Naive thymus-derived CD4-positive, alpha-beta T cell (primary cell): ENCODE measurements around the gene DTYMK. TPM values are rescaled to one million over a fixed set of nuclear protein-coding genes. Genes with fewer than 3 reads are reported as not detected.
"Not testable (repeated sequence)": the region's sequence is repeated elsewhere in the genome, so short reads cannot be mapped to it uniquely, and the experiment has no call there.

ENCODE experiments used
- ATAC-seq: fragments of 150-1000 bp; cut with Tn5 transposase; 2 replicates; pipeline ENCODE4 v1.10.0; 2021; ENCODE audit warnings: mild to moderate bottlenecking, moderate library complexity
- CTCF ChIA-PET: fragments of 350-600 bp; sonication (Branson Sonifier 250); formaldehyde crosslinking; loops from one replicate; lab custom pipeline; 2021; ENCODE audit warnings: antibody characterized with exemption; lab: Charles Lee
- POLR2A ChIA-PET: fragments of 350-600 bp; sonication (Branson Sonifier 250); formaldehyde crosslinking; loops from one replicate; lab custom pipeline; 2021; ENCODE audit warnings: antibody characterized with exemption, inconsistent platforms; lab: Charles Lee
- DNase-seq, 9 donors: peaks; one replicate each; pipeline versions ENCODE4 v3.0.0 to v3.0.0-alpha.2; 2020 to 2022; ENCODE audit warnings: mixed read lengths in 1 of 9
- H3K27ac ChIP-seq: one replicate; pipeline ENCODE4 v1.7.0; 2013; ENCODE audit warnings: mild to moderate bottlenecking, low read depth, low read length, moderate library complexity
- H3K27me3 ChIP-seq, 2 donors: one replicate each; pipeline ENCODE4 v1.7.0; 2013; ENCODE audit warnings: low read length in 2 of 2, mild to moderate bottlenecking in 2 of 2, moderate library complexity in 2 of 2; ENCODE audit not compliant: control insufficient read depth in 2 of 2, insufficient read depth in 2 of 2
- H3K36me3 ChIP-seq, 3 experiments: 1 replicate in 2 of 3; 2 replicates in 1 of 3; pipeline ENCODE4 v1.7.0; 2013; ENCODE audit warnings: low read length in 3 of 3, mild to moderate bottlenecking in 3 of 3, moderate library complexity in 1 of 3; ENCODE audit not compliant: insufficient read depth in 3 of 3, control insufficient read depth in 2 of 3
- H3K4me1 ChIP-seq, 2 donors: one replicate each; pipeline ENCODE4 v1.7.0; 2013; ENCODE audit warnings: low read length in 2 of 2, mild to moderate bottlenecking in 2 of 2, moderate library complexity in 1 of 2; ENCODE audit not compliant: control insufficient read depth in 2 of 2, insufficient read depth in 2 of 2
- H3K4me3 ChIP-seq: 2 replicates; pipeline ENCODE4 v1.7.0; 2013; ENCODE audit warnings: mild to moderate bottlenecking, low read length
- H3K9me3 ChIP-seq, 3 experiments: 1 replicate in 2 of 3; 2 replicates in 1 of 3; pipeline ENCODE4 v1.7.0; 2013; ENCODE audit warnings: low read length in 3 of 3; ENCODE audit not compliant: control insufficient read depth in 2 of 3
- H3K27ac Mint-ChIP-seq, 9 donors: one replicate each; pipeline ENCODE4 v1.8.0; 2020 to 2022; ENCODE audit warnings: mixed read lengths in 9 of 9, mild to moderate bottlenecking in 8 of 9, moderate library complexity in 5 of 9, inconsistent platforms in 2 of 9
- H3K27me3 Mint-ChIP-seq, 5 donors: one replicate each; pipeline ENCODE4 v1.8.0; 2021 to 2022; ENCODE audit warnings: mixed read lengths in 5 of 5, mild to moderate bottlenecking in 1 of 5
- H3K36me3 Mint-ChIP-seq, 5 donors: one replicate each; pipeline ENCODE4 v1.8.0; 2020 to 2022; ENCODE audit warnings: mixed read lengths in 5 of 5, mild to moderate bottlenecking in 3 of 5, inconsistent platforms in 1 of 5
- H3K4me1 Mint-ChIP-seq, 7 donors: one replicate each; pipeline ENCODE4 v1.8.0; 2020 to 2022; ENCODE audit warnings: mixed read lengths in 7 of 7, mild to moderate bottlenecking in 3 of 7, inconsistent platforms in 1 of 7
- H3K4me3 Mint-ChIP-seq, 10 donors: one replicate each; pipeline ENCODE4 v1.8.0; 2020 to 2022; ENCODE audit warnings: mild to moderate bottlenecking in 10 of 10, mixed read lengths in 10 of 10, moderate library complexity in 6 of 10, inconsistent platforms in 2 of 10
- H3K9me3 Mint-ChIP-seq, 11 donors: one replicate each; pipeline ENCODE4 v1.8.0; 2020 to 2022; ENCODE audit warnings: mixed read lengths in 11 of 11, mild to moderate bottlenecking in 4 of 11, inconsistent platforms in 1 of 11, moderate library complexity in 1 of 11
- intact Hi-C, 2 donors: fragments of 100-400 bp; cut with micrococcal nuclease; formaldehyde crosslinking; loops; one replicate each; pipeline ENCODE4 v1.15.1; 2023
- polyA plus RNA-seq, 2 donors: library from polyadenylated mRNA; unstranded; fragments of 300-500 nt; fragmentation: Illumina TruSeq; gene quantifications; one replicate each; pipeline ENCODE4 v1.2.3, GENCODE V29; 2021
- total RNA-seq, 6 experiments: library from RNA in 5 of 6; stranded (reverse) in 5 of 6; gene quantifications; 1 replicate in 5 of 6; 2 replicates in 1 of 6; pipeline ENCODE4 v1.2.3 and lab custom pipeline; 2021 to 2026

Gene DTYMK
- total and polyA plus RNA-seq, 7 experiments from 2014 or later = 12.0 to 65.7 (median 20.6) TPM

DNA sequence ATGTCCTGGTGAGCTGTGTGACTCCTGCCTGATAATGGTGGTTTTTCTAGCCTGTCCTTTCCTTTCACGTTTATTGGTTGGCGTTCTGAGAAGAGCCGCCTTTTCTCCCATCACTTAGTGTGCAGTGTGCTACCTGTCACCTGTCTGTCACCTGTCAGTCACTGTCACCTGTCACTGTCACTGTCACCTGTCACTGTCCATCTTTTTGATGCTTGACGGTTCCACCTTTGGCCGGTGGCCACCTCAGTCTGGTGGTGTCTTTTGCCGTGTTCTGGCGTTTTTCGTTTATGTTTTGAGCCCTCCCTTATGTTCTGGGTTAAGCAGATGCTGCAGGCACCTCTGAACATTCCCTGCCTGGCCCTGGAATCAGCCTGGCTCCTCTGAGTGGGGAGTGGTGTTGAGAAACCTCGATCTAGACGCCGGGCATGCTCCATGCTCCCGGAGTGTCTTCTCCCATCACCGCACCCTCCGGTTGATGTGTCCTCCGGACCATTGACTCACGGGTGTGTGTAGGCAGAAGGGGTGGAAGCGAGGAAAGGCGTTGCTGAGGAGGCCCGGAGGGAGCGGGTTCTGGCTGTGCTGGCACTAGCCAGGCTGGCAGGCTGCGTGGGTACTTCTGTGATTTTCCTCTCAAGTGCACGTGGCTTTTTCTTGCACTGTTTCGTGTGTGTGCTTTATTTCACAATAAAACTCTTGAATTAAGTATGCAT is 20.7 kb downstream of the DTYMK start:
- ChIA-PET POLR2A (no interaction called here), CTCF (no interaction called here)
- DNase-seq = no peak
- no peak overlapping the region for H3K4me3 Mint-ChIP-seq
- H3K27ac Mint-ChIP-seq = peak overlapping the region in 1 of 9 donors; percentile 4
- peaks cover 0 to 2% (median 0%) of the 10 kb centered on the region in 11 donors for H3K9me3 Mint-ChIP-seq
- H3K4me3 ChIP-seq = no peak overlapping the region
- no peaks in the 10 kb centered on the region for H3K27me3 ChIP-seq
- H3K27me3 Mint-ChIP-seq = no peaks in the 10 kb centered on the region
- no peak overlapping the region for H3K27ac ChIP-seq
- H3K4me1 ChIP-seq = no peaks in the 10 kb centered on the region
- peaks cover 0 to 6% (median 3%) of the 10 kb centered on the region in 7 donors for H3K4me1 Mint-ChIP-seq
- intact Hi-C loops = no loop called here
- no peak for ATAC-seq
- H3K9me3 ChIP-seq = no peaks in the 10 kb centered on the region
- peaks cover 0 to 54% (median 5%) of the 10 kb centered on the region in 3 experiments for H3K36me3 ChIP-seq
- peaks cover 0 to 53% (median 7%) of the 10 kb centered on the region in 5 donors for H3K36me3 Mint-ChIP-seq

DNA sequence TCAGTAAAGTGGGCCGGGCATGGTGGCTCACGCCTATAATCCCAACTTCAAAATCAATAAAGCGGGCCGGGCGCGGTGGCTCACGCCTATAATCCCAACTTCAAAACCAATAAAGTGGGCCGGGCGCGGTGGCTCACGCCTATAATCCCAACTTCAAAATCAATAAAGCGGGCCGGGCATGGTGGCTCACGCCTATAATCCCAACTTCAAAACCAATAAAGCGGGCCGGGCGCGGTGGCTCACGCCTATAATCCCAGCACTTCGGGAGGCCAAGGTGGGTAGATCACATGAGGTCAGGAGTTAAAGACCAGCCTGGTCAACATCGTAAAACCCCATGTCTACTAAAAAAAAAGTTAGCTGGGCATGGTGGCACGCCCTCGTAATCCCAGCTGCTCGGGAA is 23.9 kb downstream of the DTYMK start:
- H3K4me3 Mint-ChIP-seq, H3K4me3 ChIP-seq, intact Hi-C loops, H3K27me3 ChIP-seq, H3K9me3 ChIP-seq, H3K27ac ChIP-seq, H3K27ac Mint-ChIP-seq, H3K4me1 ChIP-seq, H3K27me3 Mint-ChIP-seq, H3K9me3 Mint-ChIP-seq, ATAC-seq, DNase-seq, H3K4me1 Mint-ChIP-seq: not testable (repeated sequence)
- peaks cover 0 to 52% (median under 1%) of the 10 kb centered on the region in 3 experiments for H3K36me3 ChIP-seq
- POLR2A ChIA-PET = interaction anchor here (0.6 kb wide), 1 partner anchor 27 kb away, joined by 3 read pairs; no protein-coding TSS in a partner anchor
- CTCF ChIA-PET = interaction anchor here (0.6 kb wide), 1 partner anchor 216 kb away, joined by 4 read pairs; no protein-coding TSS in a partner anchor
- peaks cover 5 to 45% (median 14%) of the 10 kb centered on the region in 5 donors for H3K36me3 Mint-ChIP-seq

- Histone ChIP-seq H3K36me3 (peaks cover 0 to 56% (median 0%) of the 10 kb centered on the region in 3 experiments), H3K27ac (no peak overlapping the region), H3K9me3 (no peaks in the 10 kb centered on the region), H3K4me1 (no peaks in the 10 kb centered on the region), H3K4me3 (no peak overlapping the region), H3K27me3 (no peaks in the 10 kb centered on the region)
- intact Hi-C loops = no loop called here
- H3K9me3 Mint-ChIP-seq = peaks cover 0 to 2% (median 0%) of the 10 kb centered on the region in 11 donors
- CTCF ChIA-PET = no interaction called here
- no peak overlapping the region for H3K27ac Mint-ChIP-seq
- peaks cover 0 to 6% (median 3%) of the 10 kb centered on the region in 7 donors for H3K4me1 Mint-ChIP-seq
- no peak for DNase-seq
- H3K36me3 Mint-ChIP-seq = peaks cover 9 to 42% (median 17%) of the 10 kb centered on the region in 5 donors
- H3K27me3 Mint-ChIP-seq = no peaks in the 10 kb centered on the region
- H3K4me3 Mint-ChIP-seq = no peak overlapping the region
- POLR2A ChIA-PET = no interaction called here
- ATAC-seq = no peak
Observed at GRCh38 chr2:241660593-241661213, 25.9 kb downstream of the DTYMK start.

- Histone ChIP-seq H3K27ac (no peak overlapping the region), H3K36me3 (peaks cover 0 to 70% (median 5%) of the 10 kb centered on the region in 3 experiments), H3K4me1 (no peaks in the 10 kb centered on the region), H3K9me3 (no peaks in the 10 kb centered on the region), H3K4me3 (no peak overlapping the region), H3K27me3 (no peaks in the 10 kb centered on the region)
- Mint-ChIP-seq H3K36me3 (peaks cover 9 to 52% (median 18%) of the 10 kb centered on the region in 5 donors), H3K27ac (peak overlapping the region in 1 of 9 donors; percentile 83), H3K9me3 (peaks cover 0 to 2% (median 0%) of the 10 kb centered on the region in 11 donors), H3K4me1 (peaks cover 0 to 2% (median 0%) of the 10 kb centered on the region in 7 donors), H3K27me3 (no peaks in the 10 kb centered on the region), H3K4me3 (no peak overlapping the region)
- ChIA-PET CTCF (interaction anchor here (0.6 to 1.2 kb wide), 5 partner anchors 17 to 818 kb away, joined by 3 to 4 read pairs (median 4); no protein-coding TSS in a partner anchor), POLR2A (interaction anchor here (0.6 kb wide), 2 partner anchors 26 to 39 kb away, joined by 3 read pairs; no protein-coding TSS in a partner anchor)
- ATAC-seq (peak; percentile 41), DNase-seq (peak in 6 of 9 donors; percentile 15 to 53 (median 41))
- intact Hi-C loops = loop anchor here in 1 of 2 donors (1.0 kb wide), 1 partner anchor 808 kb away; no protein-coding TSS in a partner anchor
Observed at GRCh38 chr2:241659150-241659739, 27.4 kb downstream of the DTYMK start.

- DNase-seq (no peak), ATAC-seq (no peak)
- Mint-ChIP-seq H3K27me3 (no peaks in the 10 kb centered on the region), H3K27ac (peak overlapping the region in 1 of 9 donors; percentile 26), H3K4me1 (peaks cover 0 to 2% (median 0%) of the 10 kb centered on the region in 7 donors), H3K4me3 (no peak overlapping the region), H3K9me3 (peaks cover 0 to 2% (median 0%) of the 10 kb centered on the region in 11 donors), H3K36me3 (peaks cover 9 to 53% (median 18%) of the 10 kb centered on the region in 5 donors)
- H3K4me1 ChIP-seq = no peaks in the 10 kb centered on the region
- no peak overlapping the region for H3K4me3 ChIP-seq
- H3K27me3 ChIP-seq = no peaks in the 10 kb centered on the region
- ChIA-PET CTCF (interaction anchor here (0.7 to 1.2 kb wide), 4 partner anchors 16 to 82 kb away, joined by 3 to 4 read pairs (median 4); no protein-coding TSS in a partner anchor), POLR2A (no interaction called here)
- H3K9me3 ChIP-seq = no peaks in the 10 kb centered on the region
- H3K27ac ChIP-seq = no peak overlapping the region
- intact Hi-C loops = no loop called here
- H3K36me3 ChIP-seq = peaks cover 0 to 74% (median 7%) of the 10 kb centered on the region in 3 experiments
Observed at GRCh38 chr2:241658296-241658695, 28.3 kb downstream of the DTYMK start.

GRCh38 chr2:241657786-241658254 is 28.8 kb downstream of the DTYMK start:
- ChIA-PET CTCF (interaction anchor here (0.9 kb wide), 1 partner anchor 82 kb away, joined by 3 read pairs; no protein-coding TSS in a partner anchor), POLR2A (no interaction called here)
- Mint-ChIP-seq H3K36me3 (peaks cover 9 to 57% (median 18%) of the 10 kb centered on the region in 5 donors), H3K27ac (peak overlapping the region in 2 of 9 donors; percentile 14 to 41), H3K4me3 (no peak overlapping the region), H3K4me1 (peaks cover 0 to 2% (median 0%) of the 10 kb centered on the region in 7 donors), H3K27me3 (no peaks in the 10 kb centered on the region), H3K9me3 (no peaks in the 10 kb centered on the region)
- H3K27me3 ChIP-seq = no peaks in the 10 kb centered on the region
- H3K9me3 ChIP-seq = no peaks in the 10 kb centered on the region
- intact Hi-C loops = no loop called here
- no peak for ATAC-seq
- peaks cover 0 to 79% (median 8%) of the 10 kb centered on the region in 3 experiments for H3K36me3 ChIP-seq
- H3K4me3 ChIP-seq = no peak overlapping the region
- H3K27ac ChIP-seq = no peak overlapping the region
- no peak for DNase-seq
- no peaks in the 10 kb centered on the region for H3K4me1 ChIP-seq
